Measurements from ENCODE around the gene ETV6.

The ETV6 gene

DNA sequence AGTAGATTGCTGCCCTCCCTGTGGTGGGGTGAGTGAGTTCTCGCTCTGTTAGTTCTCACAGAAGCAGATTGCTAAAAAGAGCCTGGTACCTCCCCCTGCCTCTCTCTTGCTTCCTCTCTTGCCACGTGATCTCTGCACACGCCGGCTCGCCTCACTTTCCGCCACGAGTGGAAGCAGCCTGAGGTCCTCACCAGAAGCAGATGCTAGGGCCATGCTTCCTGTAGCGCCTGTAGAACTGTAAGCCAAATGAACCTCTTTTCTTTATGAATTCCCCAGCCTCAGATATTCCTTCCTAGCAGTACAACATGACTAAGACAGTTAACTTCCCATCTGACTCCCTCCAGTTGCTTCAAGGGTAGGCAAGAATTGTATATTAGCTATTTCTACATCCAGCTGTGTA is 76.2 kb downstream of the ETV6 start:
- no peak for DNase-seq
- intact Hi-C loops (cut with DNase I), result no loop called here

DNA sequence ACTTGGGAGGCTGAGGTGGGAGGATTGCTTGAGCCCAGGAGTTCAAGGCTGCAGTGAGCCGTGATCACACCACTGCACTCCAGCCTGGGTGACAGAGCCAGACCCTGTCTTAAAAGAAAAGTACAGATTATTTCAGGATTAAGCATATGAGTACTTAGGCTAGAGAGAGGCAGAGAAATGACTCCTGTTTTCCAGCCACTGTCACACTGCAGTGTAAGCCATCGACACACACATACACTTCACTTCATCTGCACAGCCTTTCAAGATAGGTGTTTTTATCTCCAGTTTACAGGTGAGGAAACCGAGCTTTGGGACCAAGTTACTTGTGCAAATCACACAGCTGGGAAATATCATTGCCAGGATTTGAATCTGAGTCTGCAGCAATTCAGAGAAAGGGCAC is 77.2 kb downstream of the ETV6 start:
- intact Hi-C loops (cut with DNase I), result no loop called here
- no peak for DNase-seq

DNA sequence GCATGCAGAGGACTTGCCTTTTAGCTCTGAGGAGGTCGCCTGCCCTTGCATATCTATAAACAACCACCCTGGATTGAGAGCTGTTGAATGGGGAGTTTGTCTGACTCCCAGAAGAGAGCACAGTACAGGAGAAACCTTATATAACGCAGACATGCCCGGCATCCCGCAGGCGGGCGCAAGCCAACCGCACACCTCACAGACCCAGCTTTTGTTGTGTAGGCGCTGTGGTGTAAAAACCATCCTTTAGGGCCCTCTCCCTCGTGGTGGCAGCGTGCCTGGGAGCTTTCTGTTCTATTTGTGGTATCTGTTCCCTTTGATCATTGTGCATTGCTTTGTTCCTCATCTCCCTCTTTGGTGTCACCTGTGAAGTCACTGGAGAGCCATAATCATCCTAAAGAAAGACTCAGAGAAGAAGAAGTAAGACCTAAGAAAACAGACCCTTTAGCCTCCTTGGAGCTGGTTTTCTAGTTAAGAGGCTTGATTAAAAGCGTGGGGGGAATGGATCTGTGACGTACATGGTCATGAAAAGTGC is 77.7 kb downstream of the ETV6 start:
- DNase-seq, result no peak
- intact Hi-C loops (cut with DNase I), result no loop called here

DNA sequence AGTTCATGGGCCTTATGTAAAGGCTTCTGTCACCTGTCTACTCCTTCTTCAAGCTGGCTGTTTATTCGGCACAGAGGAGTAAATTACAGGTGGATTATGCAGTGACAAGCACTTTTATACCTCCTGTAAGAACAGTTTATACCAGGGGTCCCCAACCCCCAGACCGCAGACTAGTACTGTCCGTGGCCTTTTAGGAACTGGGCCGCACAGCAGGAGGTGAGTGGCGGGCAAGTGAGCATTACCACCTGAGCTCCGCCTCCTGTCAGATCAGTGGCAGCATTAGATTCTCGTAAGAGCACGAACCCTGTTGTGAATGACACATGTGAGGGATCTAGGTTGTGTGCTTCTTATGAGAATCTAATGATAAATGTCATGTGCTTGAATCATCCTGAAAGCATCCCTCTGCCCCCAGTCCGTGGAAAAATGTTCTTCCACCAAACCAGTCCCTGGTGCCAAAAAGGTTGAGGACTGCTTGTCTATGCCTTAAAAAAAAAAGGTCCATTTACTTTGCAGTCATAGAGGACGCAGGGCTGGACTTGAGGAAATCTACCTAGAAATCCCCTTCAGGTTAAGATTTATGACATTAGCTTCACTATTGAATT is 78.8 kb downstream of the ETV6 start:
- DNase-seq, result no peak
- intact Hi-C loops (cut with DNase I), result no loop called here

- intact Hi-C loops (cut with DNase I), result no loop called here
- no peak for DNase-seq
Observed at GRCh38 chr12:11729008-11729407, 79.5 kb downstream of the ETV6 start.

GRCh38 chr12:11729439-11730150 is 80.1 kb downstream of the ETV6 start:
- intact Hi-C loops (cut with DNase I), result no loop called here
- no peak for DNase-seq

DNA sequence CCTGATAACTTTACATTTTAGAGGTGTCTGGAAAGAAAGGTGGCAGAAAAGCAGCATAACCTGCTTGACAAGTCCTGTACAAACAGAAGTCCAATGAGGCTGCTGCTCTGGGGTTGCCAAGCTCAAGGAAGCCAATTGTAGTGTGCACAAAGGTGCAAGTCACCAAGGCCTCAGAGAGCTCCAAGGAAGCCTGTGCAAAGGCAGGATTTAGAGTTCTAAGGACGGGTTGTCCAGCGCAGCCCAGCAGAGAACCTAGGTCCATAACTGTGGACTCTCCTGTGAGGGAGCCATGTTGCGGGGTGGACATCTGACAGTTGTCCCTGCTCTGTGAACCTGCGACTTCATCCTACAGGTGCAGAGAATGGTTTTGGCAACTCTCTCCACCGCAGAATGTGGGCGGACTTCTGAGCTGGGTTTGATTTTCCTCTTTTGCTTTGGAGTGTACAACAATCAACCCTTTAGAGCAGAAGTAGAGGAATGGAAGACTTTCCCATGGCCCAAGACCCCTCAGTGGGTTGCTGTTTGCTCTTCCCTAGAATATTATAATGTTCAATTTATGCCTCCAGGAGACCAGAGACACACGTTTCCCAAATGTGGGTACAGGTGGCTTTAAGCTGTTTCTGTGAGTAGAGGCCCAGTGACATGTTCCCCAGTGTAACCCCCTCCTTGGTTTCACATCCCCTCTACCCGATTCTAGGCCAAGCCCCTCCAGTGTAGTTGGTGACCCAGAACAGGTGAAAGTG is 81.0 kb downstream of the ETV6 start:
- DNase-seq, result no peak

GRCh38 chr12:11731042-11731357 is 81.5 kb downstream of the ETV6 start:
- no peak for DNase-seq
- intact Hi-C loops (cut with DNase I), result no loop called here

More for the DNA sequence above, 81.0 kb downstream of the ETV6 start:
- intact Hi-C loops (cut with DNase I), result no loop called here

DNA sequence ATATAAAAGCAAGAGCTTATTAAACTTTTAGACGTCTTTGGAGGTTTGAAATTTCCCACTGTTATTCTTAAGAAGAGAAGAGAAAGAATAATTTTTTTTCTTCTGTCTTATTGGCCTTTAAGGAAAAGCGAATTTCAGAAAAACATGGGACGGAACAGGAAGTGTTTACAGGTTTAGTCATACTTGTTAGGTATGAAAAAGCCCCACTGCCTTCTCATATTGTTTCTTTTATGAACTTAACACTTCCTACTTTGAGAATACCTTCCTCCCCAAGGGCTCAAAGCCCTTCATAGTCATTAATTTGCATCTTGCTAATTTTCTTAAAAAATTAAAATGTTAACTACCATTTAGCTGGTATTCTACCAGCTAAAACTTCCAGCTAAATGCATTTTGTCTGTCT is 82.0 kb downstream of the ETV6 start:
- intact Hi-C loops (cut with DNase I), result no loop called here
- no peak for DNase-seq

DNA sequence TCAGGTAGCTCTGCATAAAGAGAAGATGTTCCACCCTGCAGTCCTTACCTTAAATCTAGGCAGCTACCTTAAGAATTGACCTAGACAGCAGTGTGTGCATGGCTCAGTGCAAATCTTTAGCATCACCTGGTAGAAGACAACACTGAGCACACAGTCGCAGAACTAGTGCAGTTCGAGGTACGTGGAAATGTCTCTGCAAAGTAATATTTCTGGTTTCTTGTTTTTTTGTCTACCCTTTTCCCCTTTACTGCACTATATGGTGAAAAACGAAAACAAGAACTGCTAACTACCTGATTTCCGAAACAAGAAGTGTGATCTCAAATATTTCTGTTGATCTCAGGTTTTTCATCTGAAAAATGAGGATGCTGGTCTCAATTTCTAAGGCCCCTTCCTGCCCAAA is 82.5 kb downstream of the ETV6 start:
- intact Hi-C loops (cut with DNase I), result no loop called here
- DNase-seq, result no peak

GRCh38 chr12:11732715-11733114 is 83.2 kb downstream of the ETV6 start:
- intact Hi-C loops (cut with DNase I), result no loop called here
- DNase-seq, result no peak

DNA sequence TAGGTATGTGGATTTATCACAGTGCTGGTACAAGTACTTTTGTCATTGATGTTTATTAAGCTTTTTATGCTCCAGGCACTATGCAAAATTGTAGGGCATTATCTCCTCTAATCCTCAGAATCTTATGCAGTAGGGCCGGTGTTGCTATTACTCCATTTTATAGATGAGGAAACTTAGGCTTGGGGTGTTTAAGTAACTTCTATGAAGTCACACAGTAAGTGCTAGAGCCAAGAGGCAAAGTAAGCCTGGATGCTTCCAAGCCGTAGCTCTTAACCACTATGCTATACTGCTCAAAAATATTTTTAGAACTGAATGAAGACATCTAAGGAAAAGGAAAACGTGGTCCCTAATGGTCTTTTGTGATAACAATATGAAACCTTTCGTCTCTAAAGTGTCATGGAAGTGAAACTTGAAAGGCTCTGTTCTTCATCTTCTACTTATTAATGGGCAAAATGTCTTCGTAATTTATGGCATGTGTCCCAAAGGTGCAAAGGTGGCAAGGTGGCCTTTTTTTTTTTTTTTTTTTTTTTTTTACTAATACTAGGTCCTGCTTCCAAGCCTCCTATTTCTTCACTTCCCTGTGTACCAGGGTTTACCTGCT is 85.2 kb downstream of the ETV6 start:
- no peak for DNase-seq
- intact Hi-C loops (cut with DNase I), result no loop called here

DNA sequence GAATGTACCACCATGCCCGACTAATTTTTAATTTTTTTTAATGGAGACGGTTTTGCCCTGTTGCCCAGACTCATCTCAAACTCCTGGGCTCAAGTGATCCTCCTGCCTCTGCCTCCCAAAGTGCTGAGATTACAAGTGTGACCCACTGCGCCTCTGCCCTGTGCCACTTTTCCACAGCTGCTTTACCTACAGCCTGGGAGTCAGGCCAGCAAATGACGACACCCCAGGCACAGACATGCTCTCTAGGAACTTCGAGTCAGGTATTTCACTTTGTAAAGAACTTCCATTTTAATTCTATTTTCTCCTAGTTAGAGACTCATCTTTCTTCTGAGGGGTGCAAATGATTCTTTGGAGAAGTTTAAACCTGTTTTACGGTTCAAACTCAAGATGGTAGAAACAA is 89.0 kb downstream of the ETV6 start:
- intact Hi-C loops (cut with DNase I), result no loop called here
- DNase-seq, result no peak

DNA sequence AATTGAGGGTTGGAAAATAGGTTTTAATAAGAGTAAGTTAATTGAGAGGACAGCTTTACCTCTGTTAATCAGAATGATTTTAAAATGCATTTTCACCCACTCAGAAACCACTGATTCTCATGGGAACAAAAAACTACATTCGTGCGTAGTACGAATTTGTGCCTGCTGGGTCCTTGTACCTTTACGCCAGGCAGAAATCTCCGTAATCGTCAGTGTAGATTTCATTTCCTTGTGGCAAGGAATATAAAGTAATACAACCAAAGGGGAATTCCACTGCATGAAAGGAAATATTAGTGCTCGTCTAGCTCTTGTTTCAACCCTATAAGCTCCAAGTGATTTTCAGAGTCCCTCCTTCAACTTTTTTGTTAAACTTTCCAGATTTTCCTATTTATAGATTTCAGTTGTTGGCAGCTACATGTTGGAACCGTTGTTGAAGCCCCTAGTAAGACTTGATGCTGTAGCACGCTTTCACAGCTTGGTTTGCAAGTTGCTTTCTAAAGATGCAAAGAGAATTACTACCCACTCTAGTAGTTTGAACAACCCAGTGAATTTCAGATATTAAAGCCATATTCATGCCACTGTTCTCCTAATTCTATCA is 90.6 kb downstream of the ETV6 start:
- no peak for DNase-seq

DNA sequence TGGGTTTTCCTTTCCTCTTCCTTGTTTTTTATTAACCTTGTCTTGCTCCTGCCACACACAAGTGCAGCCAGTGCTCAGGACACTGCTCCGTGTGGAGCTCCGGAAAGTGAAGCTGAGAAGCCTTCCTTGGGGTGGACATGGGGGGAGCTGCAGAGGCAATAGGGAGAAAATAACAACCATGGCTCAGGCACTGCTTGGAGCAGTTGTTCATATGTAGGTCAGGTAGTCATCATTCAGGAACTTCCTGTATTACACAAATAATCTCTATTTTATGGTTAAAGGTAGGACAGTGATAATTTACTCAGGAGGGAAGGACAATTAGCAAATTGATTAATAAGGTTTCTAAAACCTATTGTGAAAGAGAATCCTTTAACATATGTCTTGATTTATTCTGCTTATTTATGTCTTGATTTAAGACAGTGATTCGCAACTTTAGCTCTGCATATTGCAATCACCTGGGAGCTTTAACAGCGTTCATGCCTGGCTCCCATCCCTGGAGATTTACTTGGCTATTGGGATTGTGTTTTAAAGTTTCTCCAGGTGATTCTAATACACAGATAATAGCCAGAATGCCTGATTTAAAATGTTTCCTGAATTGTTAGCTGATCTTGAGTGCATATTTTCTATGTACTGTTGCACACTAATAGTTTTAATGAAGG is 92.1 kb downstream of the ETV6 start:
- intact Hi-C loops (cut with DNase I), result no loop called here
- no peak for DNase-seq

More for the DNA sequence above, 90.6 kb downstream of the ETV6 start:
- intact Hi-C loops (cut with DNase I), result no loop called here

DNA sequence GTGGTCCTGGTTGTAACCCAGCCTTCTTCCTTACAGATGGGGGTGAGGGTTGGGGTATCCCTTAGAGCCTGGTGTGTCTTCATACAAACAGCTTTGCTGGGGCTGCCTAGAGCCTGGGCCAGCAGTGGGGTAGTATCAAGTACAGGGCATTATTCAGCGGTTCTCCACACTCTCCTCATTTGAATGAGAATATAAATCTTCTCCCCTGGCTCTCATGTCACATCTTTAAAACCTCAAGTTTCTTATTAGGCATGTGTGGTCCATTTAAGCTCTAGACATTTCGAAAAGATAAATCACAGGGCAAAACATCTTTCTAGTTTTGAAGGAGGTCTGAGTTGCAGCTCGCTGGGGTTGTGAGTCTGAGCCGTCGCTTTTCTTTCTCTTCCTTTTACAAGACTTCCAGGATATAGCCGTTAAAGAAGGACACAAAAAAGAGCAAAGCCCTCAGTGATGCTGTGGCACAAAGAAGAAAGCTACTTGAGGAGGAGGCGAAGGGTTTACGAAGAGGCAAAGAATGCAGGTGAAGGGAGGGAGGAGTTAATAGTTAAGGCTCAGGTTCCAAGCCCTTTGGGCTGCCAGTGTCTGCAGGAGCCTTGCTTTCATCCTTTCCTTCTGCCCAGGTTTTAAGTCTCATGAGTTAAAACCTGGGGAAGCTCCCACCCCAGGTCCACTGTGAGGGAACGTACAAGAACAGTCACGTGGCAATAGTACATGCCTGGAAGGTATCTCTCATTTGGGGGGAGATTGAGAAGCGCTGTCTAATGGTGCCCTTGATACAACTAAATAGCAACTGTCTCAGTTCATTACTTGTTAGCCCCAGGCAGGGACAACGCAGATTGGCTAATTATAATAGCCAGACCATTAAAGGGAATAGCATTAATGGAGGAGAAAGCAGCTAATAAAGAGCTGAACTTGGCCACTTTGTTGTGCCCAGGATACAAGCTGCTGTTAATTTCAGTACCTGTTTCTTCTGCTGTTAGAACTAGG is 94.2 kb downstream of the ETV6 start:
- DNase-seq, result no peak
- intact Hi-C loops (cut with DNase I), result no loop called here

DNA sequence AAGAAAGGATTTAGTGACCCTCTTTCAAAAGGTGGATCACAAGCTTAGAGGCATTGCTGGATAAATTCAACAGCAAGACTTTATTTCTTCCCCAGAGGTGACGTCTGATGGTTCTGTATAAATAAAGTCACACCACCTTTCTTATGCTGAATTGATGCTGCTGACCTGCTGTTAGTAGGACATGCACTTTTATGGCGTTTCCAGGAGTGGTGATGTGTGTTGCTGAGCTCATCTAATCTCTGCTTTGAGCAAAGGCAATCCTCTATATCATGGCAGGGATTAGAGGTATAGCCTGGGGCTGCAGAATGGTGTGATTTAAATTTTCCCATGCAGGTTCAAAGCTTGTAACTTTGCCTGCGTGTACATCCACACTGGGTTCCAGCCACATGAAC is 94.9 kb downstream of the ETV6 start:
- DNase-seq, result no peak
- intact Hi-C loops (cut with DNase I), result no loop called here

GRCh38 chr12:11745113-11745512 is 95.6 kb downstream of the ETV6 start:
- DNase-seq, result no peak
- intact Hi-C loops (cut with DNase I), result no loop called here
